A549 (cell line): ENCODE measurements around the gene SIGLEC1.

Source experiments
- CTCF ChIP-seq: fragments of >200 bp; sonication (Bioruptor Twin); formaldehyde crosslinking; IDR thresholded peaks from 3 replicates; pipeline ENCODE4 v1.5.1; 2016
- EHMT2 ChIP-seq: fragments of 200-600 bp; sonication (generic); IDR thresholded peaks from 2 replicates; pipeline ENCODE4 v1.6.1; 2016; ENCODE audit warnings: antibody characterized with exemption, low read depth, mild to moderate bottlenecking, moderate library complexity
- EP300 ChIP-seq, 2 experiments: fragments of >200 bp; sonication (Bioruptor Twin); formaldehyde crosslinking; IDR thresholded peaks; 2 replicates in 1 of 2; 3 replicates in 1 of 2; pipeline ENCODE4 v1.6.1; 2016 to 2017
- ESRRA ChIP-seq: fragments of 150-350 bp; IDR thresholded peaks from 2 replicates; pipeline ENCODE4 v1.6.1; 2014; ENCODE audit warnings: mild to moderate bottlenecking, low read length, borderline replicate concordance
- MYC ChIP-seq: IDR thresholded peaks from 2 replicates; pipeline ENCODE4 v1.6.1; 2012; ENCODE audit warnings: mild to moderate bottlenecking, inconsistent platforms, low read length, improper control_type of control experiment, borderline replicate concordance
- POLR2A ChIP-seq: IDR thresholded peaks from 2 replicates; pipeline ENCODE4 v1.6.1; 2012; ENCODE audit warnings: mild to moderate bottlenecking, low read length
- RAD21 ChIP-seq, 2 experiments: fragments of >200 bp in 1 of 2; sonication (Bioruptor Twin) in 1 of 2; formaldehyde crosslinking in 1 of 2; IDR thresholded peaks in 1 of 2; conservative IDR thresholded peaks in 1 of 2; 2 replicates in 1 of 2; 3 replicates in 1 of 2; pipeline ENCODE4 v1.6.1; 2012 to 2018; ENCODE audit warnings: inconsistent platforms in 1 of 2
- USF2 ChIP-seq: fragments of 450-650 bp; IDR thresholded peaks from 2 replicates; pipeline ENCODE4 v1.6.1; 2014; ENCODE audit warnings: antibody characterized with exemption

GRCh38 chr20:3729378-3729777 lies 17.0 kb upstream of the SIGLEC1 start:
- no peak for TF ChIP-seq CTCF
- TF ChIP-seq RAD21 (conservative IDR thresholded peaks at IDR 0.05 in 1 of 2, IDR thresholded peaks at IDR 0.05 in 1 of 2) = no peak
- TF ChIP-seq ESRRA = no peak
- no peak for TF ChIP-seq EP300 (IDR thresholded peaks at IDR 0.05)
- TF ChIP-seq EHMT2 = no peak
- no peak for TF ChIP-seq USF2
- no peak for TF ChIP-seq MYC
- no peak for TF ChIP-seq POLR2A
